Measurements from ENCODE around the gene DNAH7.

DNA sequence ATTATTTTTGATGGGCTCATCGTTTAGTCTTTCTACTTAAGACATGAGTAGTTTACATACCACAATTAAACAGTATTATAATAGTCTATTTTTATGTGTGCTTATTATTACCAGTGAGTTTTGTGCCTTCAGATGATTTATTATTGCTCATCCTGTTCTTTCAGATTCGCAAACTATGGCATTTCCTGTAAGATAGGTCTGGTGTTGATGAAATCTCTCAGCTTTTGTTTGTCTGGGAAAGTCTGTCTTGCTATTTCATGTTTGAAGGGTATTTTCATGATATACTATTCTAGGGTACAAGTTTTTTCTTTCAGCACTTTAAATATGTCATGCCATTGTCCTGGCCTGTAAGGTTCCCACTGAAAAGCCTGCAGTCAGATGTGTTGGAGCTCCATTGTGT is 101.3 kb downstream of the DNAH7 start:
- no peak for TF ChIP-seq POLR2A (conservative IDR thresholded peaks at IDR 0.05)
- no peak for TF ChIP-seq SMARCE1 (IDR thresholded peaks at IDR 0.05)
- TF ChIP-seq ZNF263 (CRISPR knock-in tag; IDR thresholded peaks at IDR 0.05; ENCODE audit: borderline replicate concordance), result no peak
- TF ChIP-seq, protein P1, sequence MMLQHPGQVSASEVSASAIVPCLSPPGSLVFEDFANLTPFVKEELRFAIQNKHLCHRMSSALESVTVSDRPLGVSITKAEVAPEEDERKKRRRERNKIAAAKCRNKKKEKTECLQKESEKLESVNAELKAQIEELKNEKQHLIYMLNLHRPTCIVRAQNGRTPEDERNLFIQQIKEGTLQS (IDR thresholded peaks at IDR 0.05), result no peak
- TF ChIP-seq, protein P1 (CRISPR knock-in tag; conservative IDR thresholded peaks at IDR 0.05), result no peak
- no peak for TF ChIP-seq FOXJ3 (CRISPR knock-in tag; IDR thresholded peaks at IDR 0.05)

Data from K562 (cell line).